Keratinocyte (primary cell): ENCODE results near the gene VAT1L. TPM values are rescaled to one million over a fixed set of nuclear protein-coding genes. Genes with fewer than 3 reads are reported as not detected.

Source experiments
- DNase-seq: peaks from one replicate; pipeline ENCODE4 v3.0.0-alpha.2; 2011; ENCODE audit warnings: low read depth, missing footprints, low spot score
- FAIRE-seq: peaks from 2 replicates; lab custom pipeline; 2011; peaks lifted over from hg19 to GRCh38; lab: Jason Lieb, UNC
- H2AFZ ChIP-seq: 2 replicates; pipeline ENCODE4 v1.6.0; 2012; ENCODE audit warnings: low read length, control low read depth, inconsistent platforms; ENCODE audit not compliant: control insufficient read depth
- H3K27ac ChIP-seq: 2 replicates; pipeline ENCODE4 v1.5.1; 2011; ENCODE audit warnings: low read length; ENCODE audit not compliant: control insufficient read depth, insufficient read depth
- H3K27me3 ChIP-seq: 3 replicates; pipeline ENCODE4 v1.6.0; 2011; ENCODE audit warnings: low read length; ENCODE audit not compliant: control insufficient read depth, insufficient read depth; ENCODE audit errors: extremely low read depth
- H3K36me3 ChIP-seq, 2 experiments: 2 replicates in 1 of 2; 3 replicates in 1 of 2; pipeline ENCODE4 v1.5.1; 2011; ENCODE audit warnings: low read length in 2 of 2, mild to moderate bottlenecking in 1 of 2; ENCODE audit not compliant: control insufficient read depth in 2 of 2, insufficient read depth in 2 of 2; ENCODE audit errors: extremely low read depth in 1 of 2
- H3K4me1 ChIP-seq: 3 replicates; pipeline ENCODE4 v1.5.1; 2011; ENCODE audit warnings: low read length; ENCODE audit not compliant: control insufficient read depth, insufficient read depth; ENCODE audit errors: extremely low read depth
- H3K4me2 ChIP-seq: 3 replicates; pipeline ENCODE4 v1.6.0; 2011; ENCODE audit warnings: low read depth, low read length; ENCODE audit not compliant: control insufficient read depth, insufficient read depth; ENCODE audit errors: extremely low read depth
- H3K4me3 ChIP-seq, 3 experiments: fragments of 200-600 bp in 1 of 3; sonication (generic) in 1 of 3; 2 replicates in 2 of 3; 3 replicates in 1 of 3; pipeline ENCODE4 v1.5.1; 2011 to 2016; ENCODE audit warnings: low read length in 3 of 3, mild to moderate bottlenecking in 3 of 3, control low read depth in 2 of 3, inconsistent platforms in 1 of 3, low read depth in 1 of 3, mixed read lengths in 1 of 3, mixed run types in 1 of 3, moderate library complexity in 1 of 3; ENCODE audit not compliant: control insufficient read depth in 2 of 3, insufficient read depth in 2 of 3; ENCODE audit errors: extremely low read depth in 1 of 3
- H3K79me2 ChIP-seq: 2 replicates; pipeline ENCODE4 v1.6.0; 2012; ENCODE audit warnings: low read length; ENCODE audit not compliant: control insufficient read depth, insufficient read depth
- H3K9ac ChIP-seq: 3 replicates; pipeline ENCODE4 v1.6.0; 2011; ENCODE audit warnings: low read length; ENCODE audit not compliant: control insufficient read depth, insufficient read depth; ENCODE audit errors: extremely low read depth
- H3K9me1 ChIP-seq: 3 replicates; pipeline ENCODE4 v1.6.0; 2011; ENCODE audit warnings: low read length; ENCODE audit not compliant: control insufficient read depth, insufficient read depth; ENCODE audit errors: extremely low read depth
- H3K9me3 ChIP-seq: 2 replicates; pipeline ENCODE4 v1.5.1; 2012; ENCODE audit warnings: low read depth, low read length; ENCODE audit not compliant: control insufficient read depth
- H4K20me1 ChIP-seq: 3 replicates; pipeline ENCODE4 v1.6.0; 2011; ENCODE audit warnings: low read length; ENCODE audit not compliant: control insufficient read depth, insufficient read depth; ENCODE audit errors: extremely low read depth
- EZH2 ChIP-seq: IDR thresholded peaks from one replicate; pipeline ENCODE4 v1.6.1; 2012; ENCODE audit warnings: inconsistent platforms, mild to moderate bottlenecking, low read length, moderate library complexity
- dilution Hi-C: fragments of 300-500 bp; cut with MboI; formaldehyde crosslinking; loops from one replicate; pipeline ENCODE4 v1.7.0; 2020; ENCODE audit warnings: low sequenced_read_pairs; ENCODE audit not compliant: extremely low pct_ligation_motif_present
- polyA plus RNA-seq, 5 experiments: library from polyadenylated mRNA; depleted of rRNA in 3 of 5; stranded (reverse) in 3 of 5; stranded (forward) in 1 of 5; unstranded in 1 of 5; fragments of >200 nt; gene quantifications; 1 replicate in 1 of 5; 2 replicates in 3 of 5; 3 replicates in 1 of 5; pipeline versions ENCODE4 v1.2.1 to v1.2.3, GENCODE V29; 2011 to 2012; ENCODE audit warnings: missing spikeins in 2 of 5, low read depth in 1 of 5, low replicate concordance in 1 of 5
- TF ChIP-seq, protein P1 (sequence below), 3 experiments: IDR thresholded peaks in 1 of 3; conservative IDR thresholded peaks in 1 of 3; optimal IDR thresholded peaks in 1 of 3; 2 replicates in 2 of 3; 3 replicates in 1 of 3; pipeline versions ENCODE3 to v1.5.1; 2011; ENCODE audit warnings: low read length in 3 of 3, mild to moderate bottlenecking in 3 of 3, moderate library complexity in 2 of 3, control low read depth in 1 of 3, inconsistent platforms in 1 of 3; ENCODE audit not compliant: insufficient read depth in 2 of 3; ENCODE audit errors: extremely low read depth in 1 of 3

The VAT1L gene
- polyA plus RNA-seq, 1 donor (not counting 4 experiments of a cell fraction or from before 2014, with no cell fraction given) = not detected

DNA sequence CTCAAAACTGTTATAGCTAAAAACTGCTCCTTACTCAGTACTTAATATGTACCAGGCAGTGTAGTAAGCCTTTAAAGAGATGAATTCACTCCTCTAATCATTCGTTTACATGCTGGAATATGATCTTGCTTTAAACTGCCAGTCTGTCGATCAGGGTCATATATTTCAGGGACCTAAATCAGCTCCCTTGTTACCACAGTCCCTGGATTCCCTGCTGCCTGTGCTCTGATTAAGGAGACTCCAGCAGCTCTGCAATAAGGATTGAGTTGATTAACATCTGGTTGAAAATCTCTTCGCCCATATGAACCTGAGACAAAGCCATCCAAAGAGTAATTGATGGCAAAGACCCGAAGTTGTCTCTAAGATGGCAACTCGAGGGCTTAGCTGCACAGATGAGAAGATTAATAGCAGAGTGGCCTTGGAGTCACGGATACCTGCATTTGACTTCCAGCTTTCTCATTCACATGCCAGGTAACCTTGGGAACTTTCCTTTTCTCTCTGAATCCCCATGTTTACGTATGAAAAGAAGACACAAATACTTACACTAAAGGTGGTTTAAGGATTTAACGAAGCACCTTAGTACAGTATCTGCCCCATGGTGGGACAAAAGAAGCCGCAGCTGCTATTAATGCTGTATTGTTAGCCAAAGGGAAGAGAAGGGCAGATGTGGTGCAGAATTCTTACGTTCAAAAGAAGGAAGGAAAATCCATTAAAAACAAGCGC, 68.2 kb downstream of the VAT1L start:
- no peak overlapping the region for H3K9ac ChIP-seq
- H3K4me2 ChIP-seq = no peak overlapping the region
- dilution Hi-C loops = no loop called here
- H3K9me1 ChIP-seq = no peaks in the 10 kb centered on the region
- H3K27ac ChIP-seq = no peak overlapping the region
- no peaks in the 10 kb centered on the region for H3K4me1 ChIP-seq
- H2AFZ ChIP-seq = no peak overlapping the region
- no peaks in the 10 kb centered on the region for H3K36me3 ChIP-seq
- H3K4me3 ChIP-seq = no peak overlapping the region
- FAIRE-seq = no peak
- TF ChIP-seq, protein P1, sequence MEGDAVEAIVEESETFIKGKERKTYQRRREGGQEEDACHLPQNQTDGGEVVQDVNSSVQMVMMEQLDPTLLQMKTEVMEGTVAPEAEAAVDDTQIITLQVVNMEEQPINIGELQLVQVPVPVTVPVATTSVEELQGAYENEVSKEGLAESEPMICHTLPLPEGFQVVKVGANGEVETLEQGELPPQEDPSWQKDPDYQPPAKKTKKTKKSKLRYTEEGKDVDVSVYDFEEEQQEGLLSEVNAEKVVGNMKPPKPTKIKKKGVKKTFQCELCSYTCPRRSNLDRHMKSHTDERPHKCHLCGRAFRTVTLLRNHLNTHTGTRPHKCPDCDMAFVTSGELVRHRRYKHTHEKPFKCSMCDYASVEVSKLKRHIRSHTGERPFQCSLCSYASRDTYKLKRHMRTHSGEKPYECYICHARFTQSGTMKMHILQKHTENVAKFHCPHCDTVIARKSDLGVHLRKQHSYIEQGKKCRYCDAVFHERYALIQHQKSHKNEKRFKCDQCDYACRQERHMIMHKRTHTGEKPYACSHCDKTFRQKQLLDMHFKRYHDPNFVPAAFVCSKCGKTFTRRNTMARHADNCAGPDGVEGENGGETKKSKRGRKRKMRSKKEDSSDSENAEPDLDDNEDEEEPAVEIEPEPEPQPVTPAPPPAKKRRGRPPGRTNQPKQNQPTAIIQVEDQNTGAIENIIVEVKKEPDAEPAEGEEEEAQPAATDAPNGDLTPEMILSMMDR (optimal IDR thresholded peaks at IDR 0.05 in 1 of 3, IDR thresholded peaks at IDR 0.05 in 1 of 3, conservative IDR thresholded peaks at IDR 0.05 in 1 of 3; ENCODE audit: extremely low read depth in 1 of 3, insufficient read depth in 2 of 3, low read length in 3 of 3) = no peak
- TF ChIP-seq EZH2 = no peak
- H3K9me3 ChIP-seq = no peaks in the 10 kb centered on the region
- no peaks in the 10 kb centered on the region for H4K20me1 ChIP-seq
- DNase-seq = no peak
- H3K79me2 ChIP-seq = no peaks in the 10 kb centered on the region
- no peaks in the 10 kb centered on the region for H3K27me3 ChIP-seq

DNA sequence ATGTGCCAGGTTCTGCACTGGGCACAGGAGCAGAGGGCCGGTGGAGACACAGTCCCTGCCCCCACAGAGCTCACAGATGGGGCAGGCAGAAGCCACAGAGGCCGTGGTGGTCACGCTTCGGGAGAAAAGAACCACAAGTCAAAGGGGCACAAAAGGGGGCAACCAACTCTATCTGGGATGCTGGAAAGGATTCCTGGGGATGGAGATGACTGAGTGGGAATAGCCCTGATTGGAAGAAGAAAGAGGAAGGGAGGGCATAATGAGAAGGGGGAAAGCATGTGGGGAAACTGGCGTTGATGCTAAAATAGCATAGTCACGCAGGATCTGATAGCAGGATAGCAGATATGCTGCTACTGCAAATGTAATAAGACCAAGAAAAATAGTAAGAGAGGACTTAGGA, 69.7 kb downstream of the VAT1L start:
- Histone ChIP-seq H3K4me2 (no peak overlapping the region), H2AFZ (no peak overlapping the region), H3K9ac (no peak overlapping the region), H3K4me3 (no peak overlapping the region), H4K20me1 (no peaks in the 10 kb centered on the region), H3K4me1 (no peaks in the 10 kb centered on the region), H3K9me1 (no peaks in the 10 kb centered on the region), H3K27ac (no peak overlapping the region), H3K36me3 (no peaks in the 10 kb centered on the region), H3K27me3 (no peaks in the 10 kb centered on the region), H3K79me2 (no peaks in the 10 kb centered on the region), H3K9me3 (no peaks in the 10 kb centered on the region)
- no peak for TF ChIP-seq EZH2
- TF ChIP-seq, protein P1 (optimal IDR thresholded peaks at IDR 0.05 in 1 of 3, IDR thresholded peaks at IDR 0.05 in 1 of 3, conservative IDR thresholded peaks at IDR 0.05 in 1 of 3; ENCODE audit: extremely low read depth in 1 of 3, insufficient read depth in 2 of 3, low read length in 3 of 3) = no peak
- DNase-seq (no peak), FAIRE-seq (no peak)
- dilution Hi-C loops = no loop called here
